Mammary epithelial cell (primary cell): Measurements from ENCODE around the gene JMJD8.

Experiments used
- EZH2 ChIP-seq: IDR thresholded peaks from 2 replicates; pipeline ENCODE4 v1.6.1; 2012; ENCODE audit warnings: low read length, inconsistent platforms, borderline replicate concordance
- TF ChIP-seq, protein P1 (sequence below), 2 donors: IDR thresholded peaks in 1 of 2; conservative IDR thresholded peaks in 1 of 2; 2 replicates each; pipeline ENCODE4 v1.5.1; 2011 to 2012; ENCODE audit warnings: inconsistent platforms in 2 of 2, low read length in 2 of 2, mild to moderate bottlenecking in 2 of 2, control low read depth in 1 of 2, low read depth in 1 of 2; ENCODE audit not compliant: insufficient read depth in 1 of 2; ENCODE audit errors: extremely low read depth in 1 of 2

DNA sequence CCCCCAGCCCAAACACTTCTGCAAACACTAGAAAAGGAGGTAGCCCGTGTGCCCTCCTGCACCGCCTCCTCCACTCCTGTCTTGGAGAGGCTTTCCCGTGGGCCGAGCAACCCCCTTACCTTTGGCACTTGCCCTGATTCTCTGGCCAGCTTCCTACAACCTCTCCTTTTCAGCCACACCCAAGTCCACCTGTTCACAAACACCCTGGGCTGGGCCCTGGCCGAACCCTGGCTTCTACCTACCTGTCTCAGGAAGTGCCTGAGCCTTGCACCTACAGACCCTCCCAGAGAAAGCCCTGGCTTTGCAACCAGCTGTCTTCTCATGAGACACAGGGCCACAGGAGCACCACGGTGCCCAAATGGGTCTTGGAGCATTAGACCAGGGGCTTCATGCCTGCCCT is 34.8 kb upstream of the JMJD8 start:
- TF ChIP-seq, protein P1, sequence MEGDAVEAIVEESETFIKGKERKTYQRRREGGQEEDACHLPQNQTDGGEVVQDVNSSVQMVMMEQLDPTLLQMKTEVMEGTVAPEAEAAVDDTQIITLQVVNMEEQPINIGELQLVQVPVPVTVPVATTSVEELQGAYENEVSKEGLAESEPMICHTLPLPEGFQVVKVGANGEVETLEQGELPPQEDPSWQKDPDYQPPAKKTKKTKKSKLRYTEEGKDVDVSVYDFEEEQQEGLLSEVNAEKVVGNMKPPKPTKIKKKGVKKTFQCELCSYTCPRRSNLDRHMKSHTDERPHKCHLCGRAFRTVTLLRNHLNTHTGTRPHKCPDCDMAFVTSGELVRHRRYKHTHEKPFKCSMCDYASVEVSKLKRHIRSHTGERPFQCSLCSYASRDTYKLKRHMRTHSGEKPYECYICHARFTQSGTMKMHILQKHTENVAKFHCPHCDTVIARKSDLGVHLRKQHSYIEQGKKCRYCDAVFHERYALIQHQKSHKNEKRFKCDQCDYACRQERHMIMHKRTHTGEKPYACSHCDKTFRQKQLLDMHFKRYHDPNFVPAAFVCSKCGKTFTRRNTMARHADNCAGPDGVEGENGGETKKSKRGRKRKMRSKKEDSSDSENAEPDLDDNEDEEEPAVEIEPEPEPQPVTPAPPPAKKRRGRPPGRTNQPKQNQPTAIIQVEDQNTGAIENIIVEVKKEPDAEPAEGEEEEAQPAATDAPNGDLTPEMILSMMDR (conservative IDR thresholded peaks at IDR 0.05 in 1 of 2, IDR thresholded peaks at IDR 0.05 in 1 of 2; ENCODE audit: extremely low read depth in 1 of 2, insufficient read depth in 1 of 2, low read depth in 1 of 2, low read length in 2 of 2) = no peak
- no peak for TF ChIP-seq EZH2
